Glutamatergic neuron (in vitro differentiated cells): ENCODE results near the gene CBFA2T3. TPM values are rescaled to one million over a fixed set of nuclear protein-coding genes. Genes with fewer than 3 reads are reported as not detected.

Experiments used
- DNase-seq: peaks from one replicate; pipeline ENCODE4 v3.0.0; 2022
- H3K27ac Mint-ChIP-seq: one replicate; pipeline ENCODE4 v1.8.0; 2020; ENCODE audit warnings: mild to moderate bottlenecking, mixed read lengths, inconsistent platforms; ENCODE audit not compliant: unreplicated experiment
- H3K27me3 Mint-ChIP-seq: one replicate; pipeline ENCODE4 v1.8.0; 2020; ENCODE audit warnings: mild to moderate bottlenecking, moderate library complexity, mixed read lengths, inconsistent platforms; ENCODE audit not compliant: unreplicated experiment
- H3K36me3 Mint-ChIP-seq: one replicate; pipeline ENCODE4 v1.8.0; 2020; ENCODE audit warnings: mild to moderate bottlenecking, mixed read lengths, inconsistent platforms; ENCODE audit not compliant: unreplicated experiment
- H3K4me1 Mint-ChIP-seq: one replicate; pipeline ENCODE4 v1.8.0; 2020; ENCODE audit warnings: mild to moderate bottlenecking, low read depth, mixed read lengths, inconsistent platforms; ENCODE audit not compliant: unreplicated experiment
- H3K4me3 Mint-ChIP-seq: one replicate; pipeline ENCODE4 v1.8.0; 2020; ENCODE audit warnings: mild to moderate bottlenecking, mixed read lengths, inconsistent platforms; ENCODE audit not compliant: unreplicated experiment
- H3K9me3 Mint-ChIP-seq: one replicate; pipeline ENCODE4 v1.8.0; 2020; ENCODE audit warnings: mild to moderate bottlenecking, moderate library complexity, mixed read lengths, inconsistent platforms; ENCODE audit not compliant: unreplicated experiment
- total RNA-seq: library from RNA; stranded (reverse); fragmentation: NEBNext Ultra II Directional; extraction: Animal tissue kit (Norgen Biotek cat#: 25700); gene quantifications from one replicate; pipeline ENCODE4 v1.2.1, GENCODE V29; 2021; ENCODE audit not compliant: unreplicated experiment
- TF ChIP-seq, protein P1 (sequence below): fragments of 200-600 bp; sonication (generic); IDR thresholded peaks from one replicate; pipeline ENCODE4 v1.5.0; 2021; ENCODE audit not compliant: partially characterized antibody, unreplicated experiment

The CBFA2T3 gene
- total RNA-seq, 1 donor from 2014 or later, result 126 TPM

DNA sequence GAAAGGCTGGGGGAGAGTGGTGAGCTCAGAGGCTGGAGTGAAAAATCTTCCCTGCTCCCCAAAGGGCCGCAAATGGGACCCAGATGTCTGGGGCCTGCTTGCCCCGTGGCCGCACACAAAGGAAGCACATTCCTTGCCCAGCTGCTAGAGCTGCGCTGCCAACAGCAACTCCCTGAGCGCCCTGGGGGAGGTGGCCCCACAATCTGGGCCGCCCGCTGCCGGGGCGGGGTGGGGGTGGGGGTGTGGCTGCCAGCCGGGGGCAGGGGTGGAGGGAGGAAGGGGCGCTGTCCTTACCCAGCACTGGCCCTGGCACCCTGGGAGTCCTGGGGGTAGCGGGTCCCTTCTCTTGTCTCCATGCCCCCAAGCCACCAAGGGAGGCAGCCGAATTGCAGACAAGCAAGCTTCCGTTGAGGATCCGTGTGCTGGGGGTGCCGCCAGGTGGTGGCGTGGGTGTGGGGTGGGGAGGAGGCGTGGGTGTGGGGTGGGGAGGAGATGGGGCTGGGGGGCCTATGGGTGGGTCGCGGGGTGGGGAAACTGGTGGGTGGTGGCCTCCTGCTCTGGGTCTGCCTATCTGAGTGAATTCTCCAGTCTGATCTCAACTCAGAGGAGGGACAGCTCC is 62.1 kb downstream of the CBFA2T3 start:
- TF ChIP-seq, protein P1, sequence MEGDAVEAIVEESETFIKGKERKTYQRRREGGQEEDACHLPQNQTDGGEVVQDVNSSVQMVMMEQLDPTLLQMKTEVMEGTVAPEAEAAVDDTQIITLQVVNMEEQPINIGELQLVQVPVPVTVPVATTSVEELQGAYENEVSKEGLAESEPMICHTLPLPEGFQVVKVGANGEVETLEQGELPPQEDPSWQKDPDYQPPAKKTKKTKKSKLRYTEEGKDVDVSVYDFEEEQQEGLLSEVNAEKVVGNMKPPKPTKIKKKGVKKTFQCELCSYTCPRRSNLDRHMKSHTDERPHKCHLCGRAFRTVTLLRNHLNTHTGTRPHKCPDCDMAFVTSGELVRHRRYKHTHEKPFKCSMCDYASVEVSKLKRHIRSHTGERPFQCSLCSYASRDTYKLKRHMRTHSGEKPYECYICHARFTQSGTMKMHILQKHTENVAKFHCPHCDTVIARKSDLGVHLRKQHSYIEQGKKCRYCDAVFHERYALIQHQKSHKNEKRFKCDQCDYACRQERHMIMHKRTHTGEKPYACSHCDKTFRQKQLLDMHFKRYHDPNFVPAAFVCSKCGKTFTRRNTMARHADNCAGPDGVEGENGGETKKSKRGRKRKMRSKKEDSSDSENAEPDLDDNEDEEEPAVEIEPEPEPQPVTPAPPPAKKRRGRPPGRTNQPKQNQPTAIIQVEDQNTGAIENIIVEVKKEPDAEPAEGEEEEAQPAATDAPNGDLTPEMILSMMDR, result no peak
- H3K36me3 Mint-ChIP-seq, result peaks cover 12% of the 10 kb centered on the region
- peaks cover 17% of the 10 kb centered on the region for H3K27me3 Mint-ChIP-seq
- DNase-seq, result no peak
- H3K9me3 Mint-ChIP-seq, result peaks cover 24% of the 10 kb centered on the region
- peak overlapping the region; percentile 48 for H3K27ac Mint-ChIP-seq
- peaks cover 36% of the 10 kb centered on the region for H3K4me1 Mint-ChIP-seq
- no peak overlapping the region for H3K4me3 Mint-ChIP-seq

DNA sequence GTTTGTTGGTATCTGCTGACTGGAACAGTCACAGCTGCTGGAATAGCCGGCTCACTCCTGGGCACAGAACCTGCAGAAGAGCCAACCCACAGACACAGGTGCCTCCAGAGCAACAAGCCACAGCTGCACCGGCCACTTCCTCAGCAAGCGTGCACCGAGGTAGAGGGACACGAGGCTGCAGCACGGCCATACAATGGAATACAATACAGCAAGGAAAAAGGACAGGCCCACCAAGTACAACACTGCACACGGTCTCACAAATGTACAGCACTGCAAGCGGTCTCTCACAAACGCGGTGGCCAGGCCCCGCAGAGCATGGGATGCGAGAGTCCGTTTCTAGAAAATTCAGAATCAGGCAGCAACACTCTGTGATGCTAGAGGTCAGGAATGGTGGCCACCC is 63.1 kb downstream of the CBFA2T3 start:
- TF ChIP-seq, protein P1, result no peak
- Mint-ChIP-seq H3K4me3 (peak overlapping the region; percentile 42), H3K9me3 (peaks cover 22% of the 10 kb centered on the region), H3K27ac (peak overlapping the region; percentile 48), H3K36me3 (peaks cover 12% of the 10 kb centered on the region), H3K27me3 (peaks cover 17% of the 10 kb centered on the region), H3K4me1 (peaks cover 33% of the 10 kb centered on the region)
- DNase-seq, result no peak

DNA sequence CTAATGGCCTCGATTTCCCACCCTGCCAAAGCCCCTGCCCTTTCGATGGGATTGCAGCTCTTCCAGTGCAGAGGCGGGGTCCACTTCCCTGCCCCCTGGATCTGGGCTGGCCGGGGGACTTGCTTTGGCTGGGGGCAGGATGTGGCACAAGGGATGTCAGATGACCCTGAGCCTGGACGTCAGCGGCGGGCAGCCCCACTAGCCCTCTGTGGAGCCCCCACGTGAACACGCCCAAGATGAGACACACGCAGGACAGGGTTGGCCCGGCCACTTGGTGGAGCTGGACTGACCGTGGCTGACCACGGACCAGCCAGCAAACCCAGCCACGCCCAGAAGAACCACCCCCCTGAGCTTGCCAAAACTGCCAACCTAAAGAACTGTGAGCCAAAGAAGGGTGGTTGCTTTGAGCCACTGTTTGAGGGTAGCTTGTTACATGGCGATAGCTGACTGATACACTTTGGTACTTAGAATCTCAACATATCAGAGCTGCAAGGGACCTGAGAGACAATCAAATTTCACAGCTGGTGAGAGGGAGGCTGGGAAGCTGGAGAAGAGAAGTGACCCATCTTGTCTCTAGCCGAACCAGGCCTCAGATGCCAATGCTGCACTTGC is 63.9 kb downstream of the CBFA2T3 start:
- peaks cover 17% of the 10 kb centered on the region for H3K27me3 Mint-ChIP-seq

DNA sequence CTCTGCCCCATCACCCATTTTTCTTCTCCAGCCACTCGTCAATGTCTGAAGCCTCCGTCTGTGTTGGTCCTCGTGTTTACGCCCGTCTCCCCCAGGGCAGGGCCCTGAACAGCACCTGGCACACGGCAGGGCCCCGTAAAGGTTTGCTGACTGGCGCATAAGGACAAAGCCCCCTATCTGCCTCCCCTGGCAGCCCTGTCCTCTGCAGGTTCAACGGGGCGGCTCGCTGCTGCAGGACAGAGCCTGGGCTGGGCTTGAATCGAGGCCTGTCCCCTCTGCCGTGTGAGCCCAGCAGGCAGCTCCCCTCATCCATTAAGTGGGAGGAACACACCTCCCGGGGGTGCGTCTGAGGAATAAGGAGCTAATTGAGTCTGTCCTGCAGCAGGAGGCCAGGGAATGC is 64.5 kb downstream of the CBFA2T3 start:
- Mint-ChIP-seq H3K27ac (peak overlapping the region; percentile 83), H3K36me3 (peaks cover 12% of the 10 kb centered on the region), H3K9me3 (peaks cover 21% of the 10 kb centered on the region), H3K27me3 (peaks cover 19% of the 10 kb centered on the region), H3K4me1 (peaks cover 34% of the 10 kb centered on the region), H3K4me3 (peak overlapping the region; percentile 69)
- TF ChIP-seq, protein P1, result no peak
- DNase-seq, result no peak

More for the DNA sequence above, 63.9 kb downstream of the CBFA2T3 start:
- TF ChIP-seq, protein P1, result no peak
- Mint-ChIP-seq H3K4me3 (no peak overlapping the region), H3K36me3 (peaks cover 12% of the 10 kb centered on the region), H3K4me1 (peaks cover 32% of the 10 kb centered on the region), H3K9me3 (peaks cover 21% of the 10 kb centered on the region), H3K27ac (peak overlapping the region; percentile 8)
- no peak for DNase-seq

DNA sequence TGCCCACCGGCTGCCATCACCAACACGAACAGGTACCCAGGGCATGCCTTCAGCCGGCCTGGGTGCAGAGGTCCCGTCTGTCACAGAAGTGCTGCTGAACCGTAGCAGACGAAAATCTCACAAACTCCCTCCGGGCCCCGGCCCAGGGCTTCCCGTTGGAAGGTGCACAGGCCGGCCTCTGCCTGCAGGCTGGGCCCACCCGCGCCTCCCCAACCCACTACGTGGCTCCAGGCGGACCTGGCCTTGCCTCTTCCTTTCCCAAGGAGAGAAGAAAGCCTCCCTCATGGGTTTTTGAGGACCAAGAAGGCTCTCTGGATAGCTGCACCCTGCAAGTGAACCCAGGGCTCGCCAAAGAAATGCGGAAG is 65.1 kb downstream of the CBFA2T3 start:
- peaks cover 31% of the 10 kb centered on the region for H3K4me1 Mint-ChIP-seq
- H3K27me3 Mint-ChIP-seq, result peaks cover 18% of the 10 kb centered on the region
- no peak for DNase-seq
- H3K9me3 Mint-ChIP-seq, result peaks cover 19% of the 10 kb centered on the region
- H3K36me3 Mint-ChIP-seq, result peaks cover 12% of the 10 kb centered on the region
- TF ChIP-seq, protein P1, result no peak
- no peak overlapping the region for H3K4me3 Mint-ChIP-seq
- H3K27ac Mint-ChIP-seq, result peak overlapping the region; percentile 52
